NK-92 (cell line): Measurements from ENCODE around the gene PTPRT.
"Not testable (repeated sequence)": the region's sequence is repeated elsewhere in the genome, so short reads cannot be mapped to it uniquely, and the experiment has no call there.

ENCODE experiments used
- DNase-seq: peaks from one replicate; lab custom pipeline; 2025; ENCODE audit not compliant: unreplicated experiment; lab: John Stamatoyannopoulos, UW

The PTPRT gene

DNA sequence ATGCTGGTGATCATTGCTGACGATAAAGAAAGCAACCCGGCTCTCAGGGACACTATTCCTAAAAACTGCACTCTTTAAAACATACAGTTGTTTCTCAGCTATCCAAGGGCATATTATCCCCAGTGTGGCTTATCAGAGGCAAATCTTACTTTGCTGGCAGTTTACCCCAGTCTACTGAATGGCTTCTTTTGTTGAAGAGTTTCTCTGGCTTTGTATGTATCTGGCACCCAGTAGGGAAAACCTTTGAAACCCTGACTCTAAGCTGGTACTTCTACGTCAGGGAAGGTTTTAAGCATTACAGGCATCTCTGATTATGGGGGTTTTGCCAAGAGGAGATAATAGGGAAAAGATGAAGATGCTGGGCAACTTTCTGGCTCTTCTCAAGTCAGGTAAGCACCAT, 933.9 kb downstream of the PTPRT start:
- no peak for DNase-seq

DNA sequence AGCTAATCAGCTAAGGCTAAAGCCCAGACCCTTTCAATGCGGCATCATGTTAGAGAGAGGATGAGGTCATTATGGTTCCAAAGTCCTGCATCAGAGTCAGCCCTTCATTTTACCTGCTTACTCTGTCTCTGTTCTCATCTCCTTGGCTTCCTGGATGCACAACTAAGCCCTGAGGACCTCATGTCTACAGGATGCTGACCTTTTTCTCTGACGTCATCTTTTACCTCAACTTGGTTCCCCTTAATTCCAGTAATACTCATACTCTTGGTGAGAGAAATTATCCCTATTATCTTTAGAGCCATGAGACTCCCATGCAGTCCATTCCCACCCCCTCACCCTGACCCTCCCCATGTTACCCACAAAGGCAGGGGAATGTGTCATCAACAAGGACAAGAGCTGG, 935.0 kb downstream of the PTPRT start:
- no peak for DNase-seq

DNA sequence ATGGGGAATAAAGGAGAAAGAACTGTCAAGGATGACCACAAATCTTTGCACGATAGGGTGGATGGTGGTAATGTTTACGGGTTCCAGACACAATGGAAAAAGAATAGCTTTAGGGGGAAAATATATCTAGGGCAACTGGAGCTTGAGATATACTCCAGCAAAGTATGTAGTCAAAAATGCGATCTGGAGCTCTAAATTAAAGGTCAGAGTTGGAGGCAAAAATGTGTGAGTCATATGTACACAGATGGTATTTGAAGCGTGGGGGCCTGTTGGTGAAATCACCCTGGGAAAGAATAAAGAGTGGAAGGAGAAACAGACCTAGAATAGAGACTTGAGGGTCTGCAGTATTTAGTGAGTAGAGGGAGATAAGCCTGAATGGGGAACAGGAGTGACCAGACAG, 937.6 kb downstream of the PTPRT start:
- no peak for DNase-seq

GRCh38 chr20:42218621-42219374, 970.9 kb downstream of the PTPRT start:
- no peak for DNase-seq

GRCh38 chr20:42214074-42214473, 975.6 kb downstream of the PTPRT start:
- no peak for DNase-seq

DNA sequence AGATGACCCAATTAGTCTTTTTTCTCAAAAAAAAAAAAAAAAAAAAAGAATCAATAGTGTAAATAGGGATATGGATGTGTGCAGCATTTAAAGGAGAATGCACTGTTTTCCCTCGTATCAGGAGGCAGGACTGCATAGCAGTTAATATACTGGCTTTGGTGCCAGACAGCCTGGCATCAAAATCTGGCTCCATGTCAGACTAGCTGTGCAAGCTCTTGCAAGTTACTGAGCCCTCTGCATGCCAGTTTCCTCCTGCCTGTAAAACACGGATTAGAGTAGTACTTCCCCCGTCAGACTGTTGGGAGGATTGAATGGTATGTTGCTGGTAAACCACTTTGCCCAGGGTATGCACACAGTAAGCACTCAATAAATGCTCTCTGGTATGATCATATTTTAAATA, 977.3 kb downstream of the PTPRT start:
- DNase-seq = no peak

DNA sequence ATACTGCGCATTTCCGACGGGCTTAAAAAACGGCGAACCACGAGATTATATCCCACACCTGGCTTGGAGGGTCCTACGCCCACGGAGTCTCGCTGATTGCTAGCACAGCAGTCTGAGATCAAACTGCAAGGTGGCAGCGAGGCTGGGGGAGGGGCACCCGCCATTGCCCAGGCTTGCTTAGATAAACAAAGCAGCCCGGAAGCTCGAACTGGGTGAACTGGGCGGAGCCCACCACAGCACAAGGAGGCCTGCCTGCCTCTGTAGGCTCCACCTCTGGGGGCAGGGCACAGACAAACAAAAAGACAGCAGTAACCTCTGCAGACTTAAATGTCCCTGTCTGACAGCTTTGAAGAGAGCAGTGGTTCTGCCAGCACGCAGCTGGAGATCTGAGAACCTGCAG, 983.1 kb downstream of the PTPRT start:
- DNase-seq = not testable (repeated sequence)

- DNase-seq = no peak
Measured at GRCh38 chr20:42204109-42204660, 985.5 kb downstream of the PTPRT start.

DNA sequence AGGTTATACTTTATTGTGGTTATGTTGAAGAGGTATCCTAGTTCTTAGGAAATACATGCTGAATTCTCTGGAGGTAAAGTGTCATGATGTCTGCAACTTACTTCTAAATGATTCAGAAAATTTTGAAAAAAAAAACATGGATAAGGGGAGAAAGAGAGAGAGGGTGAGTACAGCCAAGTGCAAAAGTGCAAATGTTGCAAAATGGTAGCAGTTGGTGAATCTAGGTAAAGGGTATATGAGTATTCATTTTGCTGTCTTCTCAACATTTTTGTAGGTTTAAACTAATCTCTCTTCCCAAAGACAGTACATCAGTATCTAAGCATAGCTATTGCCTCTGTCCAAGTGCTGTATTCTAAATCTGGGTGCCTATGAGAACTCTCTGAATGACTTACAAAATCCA, 992.1 kb downstream of the PTPRT start:
- no peak for DNase-seq

DNA sequence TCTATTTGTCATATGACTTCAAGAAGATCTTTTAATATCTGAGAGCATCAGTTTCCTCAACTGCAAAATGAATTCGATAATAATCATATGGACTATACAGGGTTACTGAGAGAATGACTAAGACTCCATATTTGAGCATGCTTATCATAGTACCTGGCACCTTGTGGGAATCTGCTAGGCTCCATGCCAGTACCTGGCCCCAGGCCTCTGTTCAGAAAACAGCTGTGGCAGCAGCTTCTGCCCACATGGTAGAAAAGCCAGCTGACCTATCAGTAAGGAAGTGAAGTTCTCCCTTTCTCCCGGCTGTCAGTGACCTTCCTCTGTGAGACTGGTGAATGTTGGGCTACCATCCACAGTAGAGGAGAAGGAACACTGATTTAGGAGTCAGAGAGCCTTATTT, 996.6 kb downstream of the PTPRT start:
- no peak for DNase-seq

DNA sequence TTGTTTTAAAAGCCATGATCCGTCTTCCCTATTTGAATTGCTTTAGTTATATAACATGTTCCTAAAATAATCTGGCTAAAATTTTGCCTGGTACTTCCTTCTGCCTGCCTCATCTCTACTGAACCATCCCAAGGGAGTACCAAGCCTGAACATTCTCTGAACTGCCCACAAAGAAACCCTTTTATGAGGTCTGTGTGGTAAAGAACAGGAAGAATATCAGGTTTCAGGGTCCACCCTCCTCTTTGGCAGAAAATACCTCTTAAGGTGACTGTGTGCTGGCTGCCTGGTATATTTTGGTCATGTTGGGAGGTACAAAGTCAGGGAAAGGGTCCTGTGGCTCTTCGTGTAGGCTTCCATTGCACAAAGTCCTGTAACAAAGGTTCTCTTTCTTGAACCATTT, 997.4 kb downstream of the PTPRT start:
- no peak for DNase-seq

- no peak for DNase-seq
Measured at GRCh38 chr20:42191140-42191860, 998.4 kb downstream of the PTPRT start.

GRCh38 chr20:42190084-42190483, 999.6 kb downstream of the PTPRT start:
- DNase-seq = no peak

DNA sequence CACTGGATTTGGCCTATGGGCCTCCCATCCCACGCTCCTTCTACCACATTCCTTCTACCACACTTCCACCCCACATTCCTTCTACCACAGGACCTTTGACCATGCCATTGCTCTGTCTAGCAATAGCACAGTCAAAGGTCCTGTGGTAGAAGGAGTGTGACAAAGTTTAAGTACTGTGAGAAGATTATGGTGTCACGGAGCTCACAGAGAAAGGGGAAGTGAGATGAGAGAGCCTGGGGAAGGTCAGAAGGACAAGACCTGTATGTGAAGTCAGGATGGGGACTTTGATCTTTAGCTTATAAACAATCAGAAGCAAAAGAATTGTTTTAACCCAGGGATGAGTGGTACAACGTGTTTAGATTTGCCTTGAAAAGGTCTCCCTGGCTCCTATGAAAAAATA, 1003.4 kb downstream of the PTPRT start:
- no peak for DNase-seq

DNA sequence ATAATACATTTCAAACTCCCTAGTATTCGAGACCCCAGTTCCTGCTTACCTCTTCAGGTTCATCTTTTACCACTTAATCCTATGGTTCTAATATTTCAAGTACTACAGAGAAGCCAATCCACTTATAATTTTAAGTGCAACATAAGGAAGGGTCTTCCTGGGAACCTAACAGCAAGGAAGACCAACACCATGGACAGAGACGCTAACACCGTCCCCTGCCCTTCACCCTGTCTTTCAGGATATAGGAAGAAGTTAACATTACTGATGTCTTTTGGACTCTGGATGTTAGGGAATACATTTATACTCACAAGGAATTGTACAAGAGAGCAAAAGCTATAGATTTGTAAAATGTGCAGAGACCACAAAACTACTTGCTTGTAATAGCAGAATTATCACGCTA, 1006.6 kb downstream of the PTPRT start:
- no peak for DNase-seq

DNA sequence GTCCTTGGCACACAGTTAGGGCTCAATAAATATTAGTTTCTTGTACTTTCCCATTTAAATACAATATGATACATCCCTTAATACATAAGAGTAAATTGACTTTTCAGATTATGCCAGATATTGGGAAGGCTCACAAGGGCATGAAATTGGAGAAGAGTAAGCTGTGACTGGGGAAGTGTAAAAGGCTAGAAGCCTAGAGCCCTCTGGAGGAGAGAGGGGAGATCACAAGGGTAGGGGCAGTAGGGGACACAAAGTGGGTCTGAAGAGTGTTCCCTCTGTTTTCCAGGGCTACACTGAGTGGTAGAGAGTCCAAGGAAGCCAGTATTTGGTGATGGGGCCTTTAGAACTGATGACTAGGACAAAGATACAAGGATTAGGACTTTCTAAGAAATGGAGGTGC, 1008.6 kb downstream of the PTPRT start:
- DNase-seq = no peak

DNA sequence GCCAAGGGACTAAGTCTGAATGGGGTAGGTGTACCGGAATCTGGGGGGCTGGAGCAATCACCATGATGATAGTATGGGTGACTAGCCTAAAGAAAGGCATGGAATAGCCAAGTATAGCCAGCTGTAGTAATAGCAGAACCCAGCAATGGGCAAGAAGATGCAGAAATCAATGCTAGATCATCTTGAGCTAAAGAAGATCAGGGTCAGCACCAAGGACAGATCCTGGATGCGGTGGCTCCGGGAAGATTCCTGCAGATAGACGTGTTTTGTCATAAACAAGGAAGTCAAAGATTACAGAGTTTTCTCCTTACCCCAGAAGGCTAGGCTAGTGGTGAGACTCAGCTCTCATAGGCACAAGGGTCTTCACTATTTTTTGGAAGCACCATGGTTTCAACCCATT, 1009.9 kb downstream of the PTPRT start:
- no peak for DNase-seq

DNA sequence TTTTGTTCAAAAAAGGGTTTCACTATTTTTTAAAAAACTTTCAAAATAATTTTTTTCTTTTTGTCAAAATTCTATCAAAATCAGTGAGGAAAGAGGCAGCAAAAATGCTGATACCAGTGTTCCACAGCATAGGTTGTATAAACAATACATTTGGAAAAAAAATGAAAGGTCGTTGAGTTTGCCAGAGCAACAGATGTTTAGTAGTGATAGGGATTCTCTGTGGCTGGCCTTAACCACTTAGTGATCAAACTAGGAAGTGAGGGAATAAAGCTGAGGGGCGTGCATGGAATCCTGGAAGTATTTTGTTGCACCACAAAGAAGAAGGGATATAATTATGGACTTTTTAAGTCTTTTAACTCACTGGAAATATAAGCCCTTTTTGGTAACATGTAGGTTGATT, 1016.3 kb downstream of the PTPRT start:
- no peak for DNase-seq

- DNase-seq = no peak
Measured at GRCh38 chr20:42164121-42164890, 1025.4 kb downstream of the PTPRT start.

- no peak for DNase-seq
Measured at GRCh38 chr20:42161228-42161829, 1028.4 kb downstream of the PTPRT start.

DNA sequence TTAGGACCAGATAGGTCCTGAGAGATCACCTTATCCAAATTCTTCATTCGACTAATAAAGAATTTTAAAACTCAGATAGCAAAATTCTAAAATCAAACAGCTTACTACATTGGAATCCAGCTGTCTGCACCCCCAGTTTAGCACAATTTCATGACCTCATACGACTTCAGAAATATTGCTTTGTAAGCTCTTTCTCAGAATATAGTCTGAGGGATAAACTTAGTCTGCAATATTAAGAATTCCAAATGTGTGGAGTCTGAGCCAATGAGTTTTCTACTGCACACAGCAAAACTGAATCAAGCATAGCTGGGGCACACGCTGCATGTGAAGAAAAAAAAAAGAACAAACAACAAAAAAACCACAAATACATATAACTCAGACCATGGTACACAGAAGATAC, 1029.9 kb downstream of the PTPRT start:
- no peak for DNase-seq
